Left renal pelvis (tissue), 4 donors: ENCODE data around the gene ERAS. TPM values are rescaled to one million over a fixed set of nuclear protein-coding genes. Genes with fewer than 3 reads are reported as not detected.

Experiments
- DNase-seq, 4 donors: peaks; one replicate each; pipeline ENCODE4 v3.0.0-alpha.2; 2013; ENCODE audit warnings: low read depth in 4 of 4, low spot score in 3 of 4
- polyA plus RNA-seq, 4 donors: library from polyadenylated mRNA; unstranded; fragments of 120-200 nt; gene quantifications; one replicate each; pipeline ENCODE4 v1.2.1, GENCODE V29; 2013; ENCODE audit not compliant: insufficient read length in 4 of 4

Gene ERAS
- polyA plus RNA-seq, result under 1 TPM in 2 of 4 donors, not detected in 2; 0.18 to 0.43 TPM

GRCh38 chrX:48826135-48826875, at the start of gene ERAS:
Gene ERAS (plus strand): TSS chrX:48826513. CDS start chrX:48829124, 2,611 bp downstream.
- DNase-seq, result no peak

- DNase-seq, result no peak
Measured at GRCh38 chrX:48776818-48777439, 49.4 kb upstream of the ERAS start.

GRCh38 chrX:48779399-48779798, 46.9 kb upstream of the ERAS start:
- DNase-seq, result no peak

GRCh38 chrX:48781705-48782104, 44.6 kb upstream of the ERAS start:
- DNase-seq, result no peak

GRCh38 chrX:48782216-48782615, 44.1 kb upstream of the ERAS start:
- no peak for DNase-seq

- no peak for DNase-seq
Measured at GRCh38 chrX:48782795-48783194, 43.5 kb upstream of the ERAS start.

- DNase-seq, result no peak
Measured at GRCh38 chrX:48784726-48785125, 41.6 kb upstream of the ERAS start.

- no peak for DNase-seq
Measured at GRCh38 chrX:48785186-48785539, 41.1 kb upstream of the ERAS start.

- no peak for DNase-seq
Measured at GRCh38 chrX:48785540-48786214, 40.6 kb upstream of the ERAS start.

GRCh38 chrX:48786341-48786800, 39.9 kb upstream of the ERAS start, which contains the start of gene GATA1:
Gene GATA1 (plus strand): TSS chrX:48786590. CDS start chrX:48791110, 4,520 bp downstream.
- no peak for DNase-seq

- no peak for DNase-seq
Measured at GRCh38 chrX:48786825-48787504, 39.3 kb upstream of the ERAS start.

GRCh38 chrX:48787505-48788443, 38.5 kb upstream of the ERAS start:
- DNase-seq, result no peak

GRCh38 chrX:48789366-48790220, 36.7 kb upstream of the ERAS start:
- no peak for DNase-seq

- no peak for DNase-seq
Measured at GRCh38 chrX:48790477-48790876, 35.8 kb upstream of the ERAS start.

- no peak for DNase-seq
Measured at GRCh38 chrX:48791063-48791820, 35.1 kb upstream of the ERAS start.

GRCh38 chrX:48792219-48792618, 34.1 kb upstream of the ERAS start:
- DNase-seq, result no peak

- DNase-seq, result no peak
Measured at GRCh38 chrX:48793935-48794334, 32.4 kb upstream of the ERAS start.

- no peak for DNase-seq
Measured at GRCh38 chrX:48794340-48794910, 31.9 kb upstream of the ERAS start.
